GM23338 (cell line): ENCODE measurements around the gene VPS37C. TPM values are rescaled to one million over a fixed set of nuclear protein-coding genes. Genes with fewer than 3 reads are reported as not detected.

Experiments used
- ATAC-seq: fragments of 200-7000 bp; cut with Tn5 transposase; 3 replicates; pipeline ENCODE4 v1.9.1; 2020
- DNase-seq: peaks from one replicate; pipeline ENCODE4 v3.0.0-alpha.2; 2015; ENCODE audit warnings: low spot score
- H2AFZ ChIP-seq: fragments of 200-600 bp; sonication (generic); 2 replicates; pipeline ENCODE4 v1.8.0; 2016; ENCODE audit warnings: antibody characterized with exemption, mild to moderate bottlenecking, moderate library complexity
- H3F3A ChIP-seq: fragments of 200-600 bp; sonication (generic); replicated peaks from 2 replicates; pipeline ENCODE4 v1.8.0; 2017; ENCODE audit warnings: antibody characterized with exemption, mixed run types, low read depth
- H3K27ac ChIP-seq: fragments of 200-600 bp; sonication (generic); 2 replicates; pipeline ENCODE4 v1.6.1; 2016; ENCODE audit warnings: low read depth
- H3K27me3 ChIP-seq: fragments of 200-600 bp; sonication (generic); 2 replicates; pipeline ENCODE4 v1.8.0; 2016; ENCODE audit warnings: mild to moderate bottlenecking, mixed run types, moderate library complexity; ENCODE audit not compliant: insufficient read depth
- H3K36me3 ChIP-seq: fragments of 200-600 bp; sonication (generic); 2 replicates; pipeline ENCODE4 v1.8.0; 2016; ENCODE audit warnings: mild to moderate bottlenecking; ENCODE audit not compliant: insufficient read depth
- H3K4me1 ChIP-seq: fragments of 200-600 bp; sonication (generic); 2 replicates; pipeline ENCODE4 v1.8.0; 2016; ENCODE audit warnings: mild to moderate bottlenecking, moderate library complexity; ENCODE audit not compliant: insufficient read depth
- H3K4me2 ChIP-seq: fragments of 200-600 bp; sonication (generic); 2 replicates; pipeline ENCODE4 v1.7.1; 2017; ENCODE audit warnings: mixed run types
- H3K4me3 ChIP-seq: fragments of 200-600 bp; sonication (generic); 2 replicates; pipeline ENCODE4 v1.6.1; 2016; ENCODE audit warnings: mixed run types
- H3K79me2 ChIP-seq: fragments of 200-600 bp; sonication (generic); replicated peaks from 2 replicates; pipeline ENCODE4 v1.8.0; 2017; ENCODE audit warnings: mild to moderate bottlenecking; ENCODE audit not compliant: insufficient read depth
- H3K9me2 ChIP-seq: fragments of 200-600 bp; sonication (generic); 2 replicates; pipeline ENCODE4 v1.8.0; 2017; ENCODE audit not compliant: insufficient read depth
- H4K20me1 ChIP-seq: fragments of 200-600 bp; sonication (generic); replicated peaks from 2 replicates; pipeline ENCODE4 v1.8.0; 2017; ENCODE audit warnings: mild to moderate bottlenecking; ENCODE audit not compliant: insufficient read depth
- H3K27ac Mint-ChIP-seq: 2 replicates; pipeline ENCODE4 v1.8.0; 2020; ENCODE audit warnings: inconsistent platforms, mild to moderate bottlenecking, moderate library complexity, mixed read lengths
- H3K27me3 Mint-ChIP-seq: 3 replicates; pipeline ENCODE4 v1.8.0; 2022; ENCODE audit warnings: low read depth, mild to moderate bottlenecking, moderate library complexity, mixed read lengths, inconsistent platforms; ENCODE audit not compliant: insufficient read depth, poor library complexity
- H3K36me3 Mint-ChIP-seq: 3 replicates; pipeline ENCODE4 v1.8.0; 2021; ENCODE audit warnings: low read depth, mild to moderate bottlenecking, inconsistent platforms, moderate library complexity, mixed read lengths
- H3K4me1 Mint-ChIP-seq: 3 replicates; pipeline ENCODE4 v1.8.0; 2020; ENCODE audit warnings: mild to moderate bottlenecking, inconsistent platforms, mixed read lengths
- H3K4me3 Mint-ChIP-seq: 3 replicates; pipeline ENCODE4 v1.8.0; 2021; ENCODE audit warnings: moderate library complexity, mild to moderate bottlenecking, inconsistent platforms, mixed read lengths
- H3K9me3 Mint-ChIP-seq: 3 replicates; pipeline ENCODE4 v1.8.0; 2020; ENCODE audit warnings: moderate library complexity, mild to moderate bottlenecking, inconsistent platforms, mixed read lengths
- ZNF462 ChIP-seq: fragments of 250-450 bp; sonication (Bioruptor Pico); IDR thresholded peaks from 2 replicates; pipeline ENCODE4 v1.5.0; 2020; ENCODE audit warnings: mild to moderate bottlenecking, moderate library complexity
- polyA plus RNA-seq: library from polyadenylated mRNA; unstranded; fragments of >200 nt; fragmentation: Nextera tagmentation; extraction: Ambion mirVana; gene quantifications from 2 replicates; pipeline ENCODE4 v1.2.1, GENCODE V29; 2016
- total RNA-seq: library from RNA; depleted of rRNA; stranded (reverse); fragments of >200 nt; shearing (Covaris generic); gene quantifications from 2 replicates; pipeline ENCODE4 v1.2.3, GENCODE V29; 2014
- TF ChIP-seq, protein P1 (sequence below): IDR thresholded peaks from one replicate; pipeline ENCODE4 v1.6.1; 2018; ENCODE audit warnings: antibody characterized with exemption; ENCODE audit not compliant: unreplicated experiment

Gene VPS37C
- total and polyA plus RNA-seq, 2 experiments from 2014 or later, result 8.8 to 19.4 TPM

DNA sequence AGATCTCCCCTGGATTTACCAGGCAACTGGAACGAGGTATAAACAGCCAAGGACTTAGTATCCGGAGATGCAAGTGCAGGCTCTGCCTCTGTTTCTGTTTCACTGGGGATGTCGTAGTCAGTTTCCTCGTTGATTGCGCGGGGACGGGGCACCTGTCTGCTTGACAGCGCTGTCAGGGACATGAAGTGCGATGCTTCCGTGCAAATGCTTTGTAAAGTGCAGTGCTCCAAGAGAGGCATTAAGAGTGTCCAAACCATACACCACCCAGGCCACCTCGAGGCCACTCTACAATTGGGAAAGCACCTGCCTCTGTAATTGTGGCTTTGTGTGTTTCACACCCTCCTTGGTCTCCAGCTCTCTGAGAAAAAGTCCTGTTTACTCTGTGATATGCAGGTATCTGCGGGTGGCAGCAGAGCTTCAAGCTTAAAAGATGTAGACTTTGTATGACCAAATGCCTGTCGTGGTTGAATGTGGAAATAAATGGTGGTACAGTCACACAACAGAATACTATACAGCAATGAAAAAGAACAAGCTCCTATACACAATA, 77.6 kb downstream of the VPS37C start:
- no peaks in the 10 kb centered on the region for H3K27me3 ChIP-seq
- H3K4me2 ChIP-seq, result no peak overlapping the region
- DNase-seq (no peak), ATAC-seq (no peak)
- no peaks in the 10 kb centered on the region for H3K36me3 Mint-ChIP-seq
- no peaks in the 10 kb centered on the region for H3K9me2 ChIP-seq
- H4K20me1 ChIP-seq, result no peaks in the 10 kb centered on the region
- H3K79me2 ChIP-seq, result no peaks in the 10 kb centered on the region
- no peak overlapping the region for H3K27ac ChIP-seq
- TF ChIP-seq, protein P1, sequence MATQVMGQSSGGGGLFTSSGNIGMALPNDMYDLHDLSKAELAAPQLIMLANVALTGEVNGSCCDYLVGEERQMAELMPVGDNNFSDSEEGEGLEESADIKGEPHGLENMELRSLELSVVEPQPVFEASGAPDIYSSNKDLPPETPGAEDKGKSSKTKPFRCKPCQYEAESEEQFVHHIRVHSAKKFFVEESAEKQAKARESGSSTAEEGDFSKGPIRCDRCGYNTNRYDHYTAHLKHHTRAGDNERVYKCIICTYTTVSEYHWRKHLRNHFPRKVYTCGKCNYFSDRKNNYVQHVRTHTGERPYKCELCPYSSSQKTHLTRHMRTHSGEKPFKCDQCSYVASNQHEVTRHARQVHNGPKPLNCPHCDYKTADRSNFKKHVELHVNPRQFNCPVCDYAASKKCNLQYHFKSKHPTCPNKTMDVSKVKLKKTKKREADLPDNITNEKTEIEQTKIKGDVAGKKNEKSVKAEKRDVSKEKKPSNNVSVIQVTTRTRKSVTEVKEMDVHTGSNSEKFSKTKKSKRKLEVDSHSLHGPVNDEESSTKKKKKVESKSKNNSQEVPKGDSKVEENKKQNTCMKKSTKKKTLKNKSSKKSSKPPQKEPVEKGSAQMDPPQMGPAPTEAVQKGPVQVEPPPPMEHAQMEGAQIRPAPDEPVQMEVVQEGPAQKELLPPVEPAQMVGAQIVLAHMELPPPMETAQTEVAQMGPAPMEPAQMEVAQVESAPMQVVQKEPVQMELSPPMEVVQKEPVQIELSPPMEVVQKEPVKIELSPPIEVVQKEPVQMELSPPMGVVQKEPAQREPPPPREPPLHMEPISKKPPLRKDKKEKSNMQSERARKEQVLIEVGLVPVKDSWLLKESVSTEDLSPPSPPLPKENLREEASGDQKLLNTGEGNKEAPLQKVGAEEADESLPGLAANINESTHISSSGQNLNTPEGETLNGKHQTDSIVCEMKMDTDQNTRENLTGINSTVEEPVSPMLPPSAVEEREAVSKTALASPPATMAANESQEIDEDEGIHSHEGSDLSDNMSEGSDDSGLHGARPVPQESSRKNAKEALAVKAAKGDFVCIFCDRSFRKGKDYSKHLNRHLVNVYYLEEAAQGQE, result no peak
- no peak for TF ChIP-seq ZNF462 (CRISPR knock-in tag)
- H3K4me1 Mint-ChIP-seq, result no peaks in the 10 kb centered on the region
- no peak overlapping the region for H2AFZ ChIP-seq
- H3K27me3 Mint-ChIP-seq, result no peaks in the 10 kb centered on the region
- H3K27ac Mint-ChIP-seq, result no peak overlapping the region
- H3K36me3 ChIP-seq, result no peaks in the 10 kb centered on the region
- H3K4me1 ChIP-seq, result no peaks in the 10 kb centered on the region
- no peaks in the 10 kb centered on the region for H3F3A ChIP-seq
- H3K9me3 Mint-ChIP-seq, result no peaks in the 10 kb centered on the region
- no peak overlapping the region for H3K4me3 ChIP-seq
- no peak overlapping the region for H3K4me3 Mint-ChIP-seq
